ENCODE data around the gene LRRC8E. TPM values are rescaled to one million over a fixed set of nuclear protein-coding genes. Genes with fewer than 3 reads are reported as not detected.
"Not testable (repeated sequence)": the region's sequence is repeated elsewhere in the genome, so short reads cannot be mapped to it uniquely, and the experiment has no call there.

The LRRC8E gene
- total RNA-seq, 2 donors from 2014 or later: not detected

GRCh38 chr19:7926021-7926726 is 37.9 kb downstream of the LRRC8E start, which contains the start of gene CTXN1:
Gene CTXN1, minus strand, starts transcription at chr19:7926135. Its CDS starts 597 bp downstream, at chr19:7925538.
- peak within 1 kb of the TSS in 1 of 2 donors; percentile 44 for H3K27ac Mint-ChIP-seq
- DNase-seq (ENCODE audit: low spot score in 2 of 2) (peak in 1 of 2 donors; percentile 86), ATAC-seq (peak; percentile 32 to 65)
- H3K9me3 Mint-ChIP-seq: no peaks in the 10 kb centered on the region
- no peaks in the 10 kb centered on the region for H3K36me3 Mint-ChIP-seq

DNA sequence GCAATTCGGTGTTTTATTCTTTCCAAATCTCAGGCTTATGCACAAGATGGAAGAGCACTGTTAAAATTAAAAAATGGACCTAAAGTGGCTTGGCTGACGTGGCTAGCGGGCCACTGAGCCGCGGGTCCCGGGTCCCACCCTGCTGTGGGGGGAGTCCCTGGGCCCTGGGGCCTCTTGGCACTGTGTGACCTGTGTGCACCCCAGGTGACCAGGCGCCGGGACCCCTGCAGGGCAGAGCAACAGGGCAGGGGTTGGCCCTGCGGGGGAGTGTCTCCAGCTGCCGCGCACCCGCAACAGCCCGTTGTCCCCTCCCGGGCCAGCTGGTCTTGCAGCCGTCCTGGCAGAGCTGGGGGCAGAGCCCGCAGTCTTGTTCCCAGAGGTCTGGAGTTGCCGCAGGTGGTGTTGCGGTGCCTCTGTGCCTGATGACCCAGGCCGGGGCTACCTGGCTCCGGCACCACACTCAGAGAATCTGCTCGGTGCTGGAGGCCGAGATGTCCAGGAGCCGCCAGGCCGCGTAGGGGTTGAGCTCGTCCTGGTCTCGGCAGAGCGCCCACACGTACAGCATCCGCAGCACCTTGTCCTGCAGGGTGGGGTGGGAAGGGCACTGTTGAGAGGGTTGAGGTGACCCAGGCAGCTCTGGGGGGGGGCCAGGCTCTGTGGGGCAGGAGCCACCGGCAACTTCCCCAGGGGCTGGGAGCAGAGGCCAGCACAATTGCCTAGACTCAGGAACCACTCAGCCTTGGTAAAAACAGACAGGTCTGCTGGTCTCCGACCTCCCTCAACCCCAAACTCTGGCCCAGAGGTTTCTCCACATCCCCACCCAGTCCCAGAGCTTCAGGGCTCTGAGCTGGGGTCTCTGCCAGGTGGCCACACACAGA is 38.7 kb downstream of the LRRC8E start:
- no peaks in the 10 kb centered on the region for H3K9me3 Mint-ChIP-seq
- DNase-seq (ENCODE audit: low spot score in 2 of 2): no peak
- no peaks in the 10 kb centered on the region for H3K36me3 Mint-ChIP-seq
- ATAC-seq: no peak
- H3K27ac Mint-ChIP-seq: peak overlapping the region in 1 of 2 donors; percentile 44

DNA sequence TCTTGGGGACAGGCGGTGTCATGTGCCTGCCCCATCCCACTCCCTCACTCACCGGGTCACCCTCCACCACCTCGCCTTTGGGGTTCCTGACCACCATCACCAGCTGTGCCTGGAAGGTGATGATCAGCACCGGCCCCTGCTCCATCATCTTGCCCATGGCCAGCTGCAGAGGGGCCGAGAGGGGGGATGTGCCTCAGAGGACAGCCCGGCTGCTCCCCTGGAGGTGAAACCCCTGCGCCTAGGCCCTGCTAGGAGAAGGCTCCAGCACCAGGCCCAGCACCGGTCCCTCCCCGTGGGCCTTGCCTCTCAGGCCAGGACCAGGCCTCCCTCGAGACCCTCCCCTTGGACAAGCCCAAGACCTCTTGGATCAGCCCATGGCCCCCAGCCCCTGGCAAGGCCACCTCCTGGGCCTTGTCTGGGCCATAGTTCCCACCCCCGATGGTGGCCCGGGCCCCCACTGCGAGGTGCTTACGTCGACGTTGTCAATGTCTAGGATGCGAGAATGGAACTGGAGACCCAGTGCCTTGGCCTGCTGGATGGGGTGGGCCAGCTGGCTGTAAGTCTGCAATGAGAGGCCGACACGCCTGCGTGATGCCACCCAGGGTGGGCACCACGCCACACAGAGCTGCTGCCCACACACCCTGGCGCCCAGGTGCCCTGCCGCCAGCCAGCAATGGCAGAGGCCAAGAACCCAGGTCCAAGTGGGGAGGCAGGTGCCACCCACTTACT is 39.5 kb downstream of the LRRC8E start:
- Mint-ChIP-seq H3K27ac (no peak overlapping the region), H3K9me3 (no peaks in the 10 kb centered on the region)

DNA sequence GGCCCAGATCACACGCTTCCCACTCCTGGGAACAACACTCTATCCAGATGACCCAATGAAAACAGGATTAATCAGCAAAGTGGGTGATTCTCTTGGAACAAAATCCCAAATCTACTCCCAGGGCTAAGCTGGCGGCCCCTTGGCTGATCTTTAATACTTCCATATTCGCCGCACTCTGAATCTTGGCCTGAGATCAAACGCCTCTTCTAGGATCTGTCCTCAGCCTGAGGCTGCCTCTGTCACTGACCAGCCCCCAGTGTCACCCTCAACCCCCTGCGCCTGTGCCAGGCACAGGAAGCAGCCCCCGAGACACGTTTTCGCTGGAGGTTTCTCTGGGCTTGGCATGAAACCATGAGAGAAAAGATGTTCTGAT is 40.0 kb downstream of the LRRC8E start:
- Mint-ChIP-seq H3K9me3 (no peaks in the 10 kb centered on the region), H3K36me3 (no peaks in the 10 kb centered on the region), H3K27ac (peak overlapping the region in 1 of 2 donors; percentile 52)
- DNase-seq (ENCODE audit: low spot score in 2 of 2) (no peak), ATAC-seq (no peak)

More for the DNA sequence above, 39.5 kb downstream of the LRRC8E start:
- no peak for ATAC-seq
- no peaks in the 10 kb centered on the region for H3K36me3 Mint-ChIP-seq
- DNase-seq (ENCODE audit: low spot score in 2 of 2): no peak

GRCh38 chr19:7928741-7929701 is 40.7 kb downstream of the LRRC8E start:
- peak; percentile 19 to 47 for ATAC-seq
- Mint-ChIP-seq H3K9me3 (no peaks in the 10 kb centered on the region), H3K27ac (peak overlapping the region; percentile 52 to 87), H3K36me3 (no peaks in the 10 kb centered on the region)
- DNase-seq (ENCODE audit: low spot score in 2 of 2): peak in 1 of 2 donors; percentile 76

- H3K9me3 Mint-ChIP-seq; DNase-seq (ENCODE audit: low spot score in 2 of 2); H3K36me3 Mint-ChIP-seq: not testable (repeated sequence)
- peak overlapping the region; percentile 68 to 75 for H3K27ac Mint-ChIP-seq
- ATAC-seq: peak in 1 of 2 donors; percentile 73
These were observed 41.7 kb downstream of the LRRC8E start for GRCh38 chr19:7930030-7930429.

DNA sequence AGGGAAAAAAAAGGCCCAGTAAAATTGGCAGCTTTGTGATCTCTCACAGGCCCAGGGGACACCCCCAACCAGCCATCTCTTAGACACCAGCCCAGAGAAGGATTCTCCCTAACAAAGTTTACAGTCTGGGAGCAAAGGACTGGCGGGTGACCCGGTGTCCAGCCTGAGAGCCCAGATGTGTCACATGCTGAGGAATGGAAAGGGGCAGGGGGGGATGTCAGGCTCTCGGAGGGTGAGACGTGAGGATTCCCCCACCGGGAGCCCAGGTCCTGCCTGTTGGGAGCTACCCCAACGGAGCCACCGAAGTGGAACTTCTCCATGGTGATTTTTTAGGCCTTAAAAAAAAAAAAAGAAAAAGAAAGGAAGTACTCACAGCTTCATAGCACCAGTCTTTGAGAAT is 42.5 kb downstream of the LRRC8E start:
- Mint-ChIP-seq H3K36me3 (no peaks in the 10 kb centered on the region), H3K27ac (peak overlapping the region; percentile 65 to 75), H3K9me3 (no peaks in the 10 kb centered on the region)
- ATAC-seq (no peak), DNase-seq (ENCODE audit: low spot score in 2 of 2) (no peak)

GRCh38 chr19:7931221-7932061 is 43.1 kb downstream of the LRRC8E start:
- Mint-ChIP-seq H3K36me3 (no peaks in the 10 kb centered on the region), H3K9me3 (no peaks in the 10 kb centered on the region), H3K27ac (peak overlapping the region in 1 of 2 donors; percentile 75)
- ATAC-seq (no peak), DNase-seq (ENCODE audit: low spot score in 2 of 2) (no peak)

DNA sequence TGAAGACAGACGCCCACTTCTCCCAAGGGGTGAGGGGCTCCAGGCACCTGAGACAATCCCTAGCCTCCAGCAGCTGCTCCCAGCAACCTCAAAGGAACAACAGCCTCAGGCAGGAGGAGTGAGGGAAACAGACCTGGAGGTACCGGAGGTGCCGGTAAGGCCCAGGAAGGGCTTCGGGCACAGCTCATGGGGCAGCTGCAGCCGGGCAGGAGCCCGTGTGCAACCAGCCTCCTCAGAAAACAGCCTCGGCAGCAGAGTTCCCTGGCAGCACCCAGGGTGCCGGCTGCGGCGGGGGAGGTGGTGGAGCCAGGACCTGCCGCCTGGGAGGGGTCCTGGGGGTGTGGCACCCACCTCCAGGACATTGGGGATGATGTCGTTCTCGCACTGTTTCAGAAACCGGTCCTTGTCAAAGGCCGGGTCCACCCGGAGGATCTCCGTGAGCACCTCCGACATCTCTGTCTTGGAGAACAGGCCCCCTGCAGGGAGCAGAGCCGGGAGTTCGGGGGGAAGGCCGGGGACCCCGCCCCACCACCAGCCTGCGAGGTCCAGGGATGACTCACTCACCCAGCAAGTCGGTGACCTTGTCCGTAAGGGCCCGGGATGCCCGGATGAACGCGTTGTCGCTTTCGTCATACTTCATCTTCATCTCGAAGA is 44.1 kb downstream of the LRRC8E start:
- ATAC-seq: no peak

GRCh38 chr19:7932930-7933300 is 44.6 kb downstream of the LRRC8E start:
- DNase-seq (ENCODE audit: low spot score in 2 of 2) (no peak), ATAC-seq (no peak)
- Mint-ChIP-seq H3K27ac (no peak overlapping the region), H3K9me3 (no peaks in the 10 kb centered on the region), H3K36me3 (no peaks in the 10 kb centered on the region)

More for the DNA sequence above, 44.1 kb downstream of the LRRC8E start:
- Mint-ChIP-seq H3K9me3 (no peaks in the 10 kb centered on the region), H3K27ac (no peak overlapping the region), H3K36me3 (no peaks in the 10 kb centered on the region)
- DNase-seq (ENCODE audit: low spot score in 2 of 2): no peak

DNA sequence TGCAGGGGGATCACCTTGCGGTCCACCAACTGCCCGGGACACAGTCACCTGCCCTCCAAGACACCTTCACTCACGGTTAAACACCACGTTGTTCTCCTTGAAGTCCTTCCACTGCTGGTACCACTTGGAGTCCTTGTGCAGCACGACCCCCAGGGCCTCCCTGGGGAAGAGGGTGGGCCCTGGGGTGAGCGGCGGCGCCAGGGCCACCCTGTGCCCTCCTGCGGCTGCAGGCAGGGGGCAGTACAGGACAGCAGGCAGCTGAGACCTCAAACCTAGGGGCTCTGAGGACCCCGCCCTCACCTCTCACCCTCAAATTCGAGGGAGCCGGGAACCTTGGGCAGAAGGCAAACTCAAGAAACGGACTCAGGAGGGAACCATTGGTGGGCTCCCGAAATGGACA is 45.1 kb downstream of the LRRC8E start:
- no peak for ATAC-seq
- H3K27ac Mint-ChIP-seq: no peak overlapping the region
- no peaks in the 10 kb centered on the region for H3K36me3 Mint-ChIP-seq
- H3K9me3 Mint-ChIP-seq: no peaks in the 10 kb centered on the region
- DNase-seq (ENCODE audit: low spot score in 2 of 2): no peak

DNA sequence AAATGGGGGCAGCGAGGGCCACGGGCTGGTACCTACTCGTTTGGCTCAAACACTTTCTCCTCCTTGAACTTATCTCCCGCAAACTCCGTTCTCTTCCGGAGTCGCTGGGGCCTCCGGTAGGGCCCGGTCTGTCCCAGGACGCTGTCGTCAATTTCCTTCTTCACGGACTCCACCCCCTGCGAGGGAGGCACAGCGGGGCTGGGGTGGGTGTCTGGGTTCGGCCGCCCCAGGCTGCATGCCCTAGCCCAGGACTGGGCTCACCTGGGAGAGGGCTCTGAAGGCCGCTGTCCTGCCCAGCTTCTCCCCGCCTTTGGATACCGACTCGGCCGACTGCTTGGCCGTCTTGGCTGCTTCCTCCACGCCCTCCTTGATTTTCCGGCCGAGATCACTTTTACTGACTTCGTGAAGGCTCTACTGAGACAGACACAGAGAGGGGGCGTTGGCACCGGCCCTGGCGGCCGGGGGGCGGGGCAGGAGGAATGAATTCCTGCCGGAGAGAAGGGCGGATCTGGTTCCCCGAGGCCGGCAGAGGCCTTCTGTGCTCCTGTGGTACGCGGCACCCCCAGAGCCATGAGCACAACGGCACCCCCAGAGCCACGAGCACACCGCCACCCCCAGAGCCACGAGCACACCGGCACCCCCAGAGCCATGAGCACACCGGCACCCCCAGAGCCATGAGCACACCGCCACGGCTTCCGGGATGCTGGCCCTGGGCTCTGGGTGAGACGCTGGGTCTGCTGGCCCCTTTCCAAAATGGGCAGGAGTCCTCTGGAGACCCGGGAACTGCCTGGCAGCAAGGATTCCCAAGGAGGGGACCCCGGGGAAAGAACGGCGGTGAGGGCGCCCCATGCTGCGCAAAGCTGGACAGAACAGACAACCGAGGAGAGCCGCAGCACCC is 45.8 kb downstream of the LRRC8E start:
- H3K27ac Mint-ChIP-seq: no peak overlapping the region
- DNase-seq (ENCODE audit: low spot score in 2 of 2) (no peak), ATAC-seq (no peak)
- no peaks in the 10 kb centered on the region for H3K36me3 Mint-ChIP-seq
- no peaks in the 10 kb centered on the region for H3K9me3 Mint-ChIP-seq

- no peaks in the 10 kb centered on the region for H3K36me3 Mint-ChIP-seq
- no peak for DNase-seq (ENCODE audit: low spot score in 2 of 2)
- no peak overlapping the region for H3K27ac Mint-ChIP-seq
- ATAC-seq: no peak
- H3K9me3 Mint-ChIP-seq: no peaks in the 10 kb centered on the region
These were observed 46.5 kb downstream of the LRRC8E start for GRCh38 chr19:7934766-7935165.

DNA sequence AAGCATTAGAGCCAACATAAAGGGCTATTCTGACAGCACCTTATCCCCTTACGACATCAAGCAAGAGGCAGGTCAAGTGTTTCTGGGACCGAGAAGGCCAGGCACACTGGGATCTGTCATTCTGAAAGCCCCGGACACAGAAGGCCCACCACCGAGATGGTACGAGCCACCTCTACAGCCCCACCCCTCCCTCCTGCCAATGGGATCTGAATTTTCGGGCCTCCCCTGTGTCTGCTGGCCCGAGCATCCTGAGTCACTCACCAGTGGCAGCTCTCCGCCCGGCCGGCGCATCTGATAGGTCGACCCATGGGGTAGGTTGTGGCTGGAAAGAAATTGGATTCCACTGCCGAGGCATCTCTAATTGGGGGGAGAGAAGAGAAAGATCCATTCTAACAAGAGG is 52.5 kb downstream of the LRRC8E start:
- ATAC-seq: no peak
- Mint-ChIP-seq H3K36me3 (peaks cover 10 to 20% of the 10 kb centered on the region in 2 donors), H3K27ac (no peak overlapping the region)

More for the DNA sequence above, 52.5 kb downstream of the LRRC8E start:
- DNase-seq (ENCODE audit: low spot score in 2 of 2): no peak
- no peaks in the 10 kb centered on the region for H3K9me3 Mint-ChIP-seq
